NT2/D1 (cell line): ENCODE results near the gene PDE6A.

ENCODE experiments used
- DNase-seq: peaks from one replicate; pipeline ENCODE4 v3.0.0-alpha.2; 2011; ENCODE audit warnings: low read depth, low spot score
- H3K27me3 ChIP-seq: 2 replicates; pipeline ENCODE4 v1.6.0; 2011; ENCODE audit warnings: mild to moderate bottlenecking; ENCODE audit not compliant: insufficient read length, insufficient read depth
- H3K36me3 ChIP-seq: 2 replicates; pipeline ENCODE4 v1.6.1; 2011; ENCODE audit warnings: mild to moderate bottlenecking, low read length, mixed read lengths; ENCODE audit not compliant: insufficient read depth, insufficient read length
- H3K4me1 ChIP-seq: 2 replicates; pipeline ENCODE4 v1.5.1; 2011; ENCODE audit not compliant: insufficient read depth, insufficient read length
- H3K4me3 ChIP-seq: 2 replicates; pipeline ENCODE4 v1.5.1; 2011; ENCODE audit warnings: low read depth; ENCODE audit not compliant: insufficient read length
- H3K9ac ChIP-seq: 2 replicates; pipeline ENCODE4 v1.6.0; 2011; ENCODE audit warnings: low read depth; ENCODE audit not compliant: insufficient read length
- H3K9me3 ChIP-seq: 2 replicates; pipeline ENCODE4 v1.5.1; 2011; ENCODE audit warnings: mild to moderate bottlenecking, low read length; ENCODE audit not compliant: insufficient read depth
- SUZ12 ChIP-seq: IDR thresholded peaks from 2 replicates; pipeline ENCODE4 v1.6.1; 2011; ENCODE audit not compliant: insufficient read length, insufficient read depth; ENCODE audit errors: extremely low read depth
- YY1 ChIP-seq: IDR thresholded peaks from 2 replicates; pipeline ENCODE4 v1.6.1; 2011; ENCODE audit not compliant: insufficient read length, insufficient read depth
- ZNF274 ChIP-seq: IDR thresholded peaks from 2 replicates; pipeline ENCODE4 v1.6.1; 2011; ENCODE audit warnings: mild to moderate bottlenecking, low read depth, low read length

The PDE6A gene

DNA sequence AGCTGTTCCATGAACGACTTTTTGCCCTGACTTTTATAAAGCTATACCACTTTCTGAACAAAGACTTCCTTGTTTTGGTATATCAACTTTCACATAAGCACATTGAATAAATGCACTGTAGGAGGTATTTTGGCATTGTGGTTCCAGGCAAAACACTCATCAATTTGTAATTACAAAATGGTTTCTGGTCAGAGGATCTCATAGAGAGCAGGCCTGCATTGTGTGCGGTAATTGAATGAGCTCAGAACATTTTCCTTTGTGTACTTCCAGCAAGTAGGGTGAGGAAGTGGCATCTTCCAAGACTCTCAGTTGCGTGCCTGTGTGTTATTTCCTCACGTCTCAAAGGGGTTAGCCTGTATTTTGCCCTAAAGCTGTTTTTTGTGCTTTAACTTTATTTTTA is 89.2 kb downstream of the PDE6A start:
- Histone ChIP-seq H3K27me3 (no peaks in the 10 kb centered on the region), H3K36me3 (no peaks in the 10 kb centered on the region), H3K4me1 (no peaks in the 10 kb centered on the region), H3K9me3 (no peaks in the 10 kb centered on the region), H3K4me3 (no peak overlapping the region), H3K9ac (no peak overlapping the region)
- TF ChIP-seq ZNF274 (no peak), SUZ12 (no peak), YY1 (no peak)
- DNase-seq = no peak

DNA sequence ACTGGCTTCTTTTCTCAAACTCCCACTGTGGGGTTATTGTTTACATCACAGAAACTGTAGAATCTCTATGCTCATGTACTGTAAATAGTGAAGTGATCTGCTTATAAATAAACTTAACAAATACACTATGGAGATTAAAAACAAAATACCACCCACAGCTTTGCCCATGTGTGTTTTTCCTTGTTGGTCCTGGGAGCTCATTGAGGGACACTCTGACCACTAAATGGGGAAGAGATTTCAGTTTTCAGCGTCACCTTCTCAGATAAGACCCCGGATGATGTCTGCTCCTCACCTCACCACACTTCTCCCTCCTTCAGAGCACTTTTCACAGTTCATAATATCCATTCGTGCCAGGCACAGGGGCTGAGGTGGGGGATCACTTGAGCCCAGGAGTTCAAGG is 89.7 kb downstream of the PDE6A start:
- Histone ChIP-seq H3K4me1 (no peaks in the 10 kb centered on the region), H3K9me3 (no peaks in the 10 kb centered on the region), H3K27me3 (no peaks in the 10 kb centered on the region), H3K36me3 (no peaks in the 10 kb centered on the region), H3K9ac (no peak overlapping the region), H3K4me3 (no peak overlapping the region)
- DNase-seq = no peak
- no peak for TF ChIP-seq SUZ12
- TF ChIP-seq ZNF274 = no peak
- no peak for TF ChIP-seq YY1

DNA sequence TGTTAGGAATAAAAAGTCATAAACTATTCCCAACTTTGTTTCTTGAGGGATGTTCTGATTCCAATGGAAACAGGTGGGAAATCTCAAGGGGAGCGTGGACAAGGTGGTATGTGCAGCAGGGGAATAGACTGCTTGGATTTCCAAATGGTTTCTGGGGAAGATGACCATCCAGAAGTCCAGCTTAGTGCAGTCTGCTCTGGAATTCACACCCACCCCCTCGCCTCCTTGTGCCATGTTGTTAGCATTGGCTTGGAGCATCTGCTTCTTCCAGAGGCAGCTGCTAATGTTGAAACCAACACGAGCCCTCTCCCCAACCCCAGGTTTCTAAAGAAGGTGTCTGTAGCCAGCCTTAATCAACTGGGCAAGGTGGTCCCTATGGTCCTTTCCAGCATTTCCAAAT is 90.9 kb downstream of the PDE6A start:
- Histone ChIP-seq H3K27me3 (no peaks in the 10 kb centered on the region), H3K4me1 (no peaks in the 10 kb centered on the region), H3K9me3 (no peaks in the 10 kb centered on the region), H3K36me3 (peaks cover 3% of the 10 kb centered on the region), H3K4me3 (no peak overlapping the region), H3K9ac (no peak overlapping the region)
- TF ChIP-seq ZNF274 = no peak
- no peak for TF ChIP-seq SUZ12
- TF ChIP-seq YY1 = no peak
- DNase-seq = no peak

DNA sequence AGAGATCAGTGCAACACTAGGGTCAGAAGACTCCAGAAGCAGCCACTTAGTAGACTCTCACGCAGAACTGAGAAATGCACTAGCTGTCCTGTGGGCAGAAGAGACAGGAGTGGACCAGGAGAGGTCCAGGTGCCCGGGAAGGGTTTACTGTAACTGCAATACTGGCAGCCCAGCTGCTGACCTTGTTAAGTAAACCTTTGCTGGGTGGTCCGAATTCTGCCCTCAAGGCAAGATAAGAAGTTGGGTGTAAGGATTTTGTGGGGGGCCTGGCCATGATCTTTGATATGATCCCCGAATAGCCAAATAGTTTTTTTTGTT is 91.3 kb downstream of the PDE6A start:
- H3K27me3 ChIP-seq = no peaks in the 10 kb centered on the region
- peaks cover 6% of the 10 kb centered on the region for H3K36me3 ChIP-seq
- H3K4me3 ChIP-seq = no peak overlapping the region
- no peak for DNase-seq
- H3K4me1 ChIP-seq = no peaks in the 10 kb centered on the region
- no peaks in the 10 kb centered on the region for H3K9me3 ChIP-seq
- TF ChIP-seq YY1 (no peak), SUZ12 (no peak), ZNF274 (no peak)
- no peak overlapping the region for H3K9ac ChIP-seq

DNA sequence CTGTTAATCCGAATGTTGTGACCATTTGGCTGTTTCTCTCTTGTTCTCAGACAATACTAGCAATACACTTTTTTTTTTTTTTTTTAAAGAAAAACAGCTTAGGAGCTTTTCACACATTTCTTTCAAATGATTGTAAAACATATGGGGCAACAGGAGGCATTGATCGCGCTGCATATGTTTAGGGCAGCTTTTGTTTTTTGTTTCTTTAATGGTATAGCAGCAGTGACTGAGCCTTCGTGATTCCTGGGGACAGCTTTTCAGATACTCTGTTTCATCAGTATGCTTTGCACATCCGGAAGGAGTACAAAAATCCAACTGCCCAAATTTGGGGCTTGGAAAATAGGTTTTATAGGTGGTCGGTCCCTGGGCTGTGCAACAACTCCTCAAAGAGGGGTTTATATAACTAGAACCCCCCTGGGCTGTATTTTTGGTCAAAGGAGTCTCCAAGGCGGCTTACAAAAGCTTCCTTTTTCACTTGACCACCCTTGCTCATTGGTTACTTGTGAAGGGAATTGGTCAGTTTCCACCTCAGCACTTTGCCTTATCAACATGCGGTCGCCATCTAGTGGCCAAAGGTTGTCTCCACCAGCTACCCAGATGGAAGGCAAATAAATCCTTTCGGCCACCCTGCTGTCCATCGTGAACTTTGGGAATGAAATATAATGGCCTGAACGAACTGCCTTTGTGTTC is 91.8 kb downstream of the PDE6A start:
- Histone ChIP-seq H3K4me1 (no peaks in the 10 kb centered on the region), H3K4me3 (no peak overlapping the region), H3K9me3 (no peaks in the 10 kb centered on the region), H3K36me3 (peaks cover 8% of the 10 kb centered on the region), H3K27me3 (no peaks in the 10 kb centered on the region), H3K9ac (no peak overlapping the region)
- peak; percentile 52 for DNase-seq
- TF ChIP-seq YY1 = no peak
- TF ChIP-seq SUZ12 = no peak
- TF ChIP-seq ZNF274 = no peak

DNA sequence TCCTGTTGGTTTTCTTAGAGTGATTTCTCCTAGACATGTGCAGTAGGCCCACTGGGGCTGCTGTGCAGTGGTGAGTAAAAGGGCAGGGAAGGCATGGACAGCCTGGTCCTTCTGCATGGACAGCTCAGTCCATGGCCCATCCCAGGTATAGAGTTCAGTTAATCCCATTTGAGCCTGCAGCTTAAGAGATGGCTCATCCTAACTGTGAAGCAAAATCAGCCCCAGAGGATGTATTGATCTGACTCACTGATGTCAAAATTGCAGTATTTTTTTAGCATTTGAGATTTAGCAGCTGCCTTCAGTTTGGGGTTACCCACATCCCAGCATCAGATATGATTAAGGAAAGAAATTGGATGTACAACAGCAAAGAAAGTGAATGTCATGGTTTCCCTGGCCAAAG is 93.4 kb downstream of the PDE6A start:
- Histone ChIP-seq H3K4me3 (no peak overlapping the region), H3K4me1 (no peaks in the 10 kb centered on the region), H3K27me3 (no peaks in the 10 kb centered on the region), H3K9ac (no peak overlapping the region), H3K36me3 (peaks cover 14% of the 10 kb centered on the region), H3K9me3 (no peaks in the 10 kb centered on the region)
- TF ChIP-seq YY1 = no peak
- TF ChIP-seq ZNF274 = no peak
- TF ChIP-seq SUZ12 = no peak
- no peak for DNase-seq

DNA sequence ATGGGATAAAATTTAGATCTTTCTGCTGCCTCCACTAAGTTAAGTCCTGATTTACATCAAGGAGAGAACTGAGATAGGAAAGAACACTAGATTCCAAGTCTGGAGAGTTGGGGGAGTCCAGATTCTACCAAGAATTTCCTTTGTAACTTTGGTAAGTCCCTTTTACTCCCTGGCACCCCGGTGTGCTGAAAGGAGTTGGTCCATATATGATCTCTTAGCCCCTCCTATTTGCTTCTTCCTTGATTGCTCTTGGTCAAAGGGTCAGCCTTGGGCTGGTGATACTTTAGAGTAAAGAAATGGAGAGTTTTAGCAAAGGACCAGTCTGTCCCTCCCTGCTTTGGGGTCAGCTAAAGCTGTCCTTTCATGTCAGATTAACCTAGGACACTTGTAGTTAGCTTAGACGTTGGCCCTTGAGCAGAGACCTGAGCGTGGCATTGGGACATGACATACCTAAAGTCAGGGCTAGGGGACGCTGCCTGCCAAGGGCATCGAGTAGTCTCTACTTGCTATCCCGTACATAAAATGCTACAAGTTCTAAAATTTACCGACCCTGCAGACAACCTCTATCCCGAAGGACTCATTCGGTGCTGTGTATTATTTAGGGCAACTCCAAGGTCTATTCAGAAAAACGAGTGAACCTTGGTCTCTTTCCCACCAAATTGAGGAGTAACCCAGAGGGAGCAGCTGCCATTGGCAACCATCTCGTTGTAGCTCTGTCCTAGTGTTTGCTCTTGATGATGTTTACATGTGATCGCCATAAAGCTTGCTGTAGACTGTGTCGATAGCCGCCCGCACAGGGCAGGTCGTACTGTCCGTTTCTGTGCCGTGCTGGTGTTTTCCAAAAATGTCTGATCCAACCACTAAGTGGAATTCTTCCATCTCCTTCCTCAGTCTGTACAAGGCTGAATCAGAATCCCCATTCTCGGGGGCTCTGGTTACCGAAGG is 94.4 kb downstream of the PDE6A start:
- no peak overlapping the region for H3K4me3 ChIP-seq
- no peaks in the 10 kb centered on the region for H3K4me1 ChIP-seq
- H3K27me3 ChIP-seq = no peaks in the 10 kb centered on the region
- H3K9me3 ChIP-seq = no peaks in the 10 kb centered on the region
- peaks cover 23% of the 10 kb centered on the region for H3K36me3 ChIP-seq
- no peak for TF ChIP-seq ZNF274
- TF ChIP-seq YY1 = no peak
- no peak for TF ChIP-seq SUZ12
- DNase-seq = no peak
- no peak overlapping the region for H3K9ac ChIP-seq
